ENCODE measurements around the gene RFESD.
"Not testable (repeated sequence)": the region's sequence is repeated elsewhere in the genome, so short reads cannot be mapped to it uniquely, and the experiment has no call there.

Gene RFESD

DNA sequence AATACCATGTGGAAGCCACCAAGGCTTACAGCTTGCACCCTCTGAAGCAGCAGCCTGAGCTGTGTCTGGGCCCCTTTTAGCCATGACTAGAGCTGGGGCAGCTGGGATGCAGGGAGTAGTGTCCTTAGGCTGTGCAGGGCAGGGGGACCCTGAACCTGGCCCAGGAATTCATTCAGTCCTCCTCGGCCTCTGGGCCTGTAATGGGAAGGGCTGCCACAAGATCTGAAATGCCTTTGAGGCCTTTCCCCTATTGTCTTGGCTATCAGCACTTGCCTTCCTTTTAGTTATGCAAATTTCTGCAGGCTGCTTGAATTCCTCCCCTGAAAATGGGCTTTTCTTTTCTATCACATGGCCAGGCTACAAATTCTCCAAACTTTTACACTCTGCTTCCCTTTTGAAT lies 17.6 kb upstream of the RFESD start:
- DNase-seq (ENCODE audit: low spot score), result no peak

DNA sequence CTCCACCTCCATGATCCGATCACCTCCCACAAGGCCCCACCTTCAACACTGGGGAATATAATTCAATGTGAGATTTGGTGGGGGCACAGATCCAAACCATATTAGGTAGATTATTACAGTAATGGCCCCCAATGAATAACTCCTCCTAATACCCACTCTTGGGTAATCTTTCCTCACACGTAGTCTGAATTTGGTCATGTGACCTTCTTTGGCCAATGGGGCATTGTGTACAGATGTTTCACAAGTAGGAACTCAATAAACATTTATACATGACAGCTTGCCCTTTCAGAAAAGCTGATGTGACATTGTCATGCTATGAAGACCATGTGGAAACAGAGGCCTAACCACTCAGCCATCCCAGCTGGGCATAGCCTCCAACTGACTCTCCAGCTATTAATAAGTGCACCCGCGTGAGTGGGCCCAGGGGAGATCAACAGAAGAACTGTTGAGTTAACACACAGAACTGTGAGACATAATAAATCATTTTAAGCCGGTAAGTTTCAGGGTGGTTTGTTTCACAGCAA lies 16.1 kb upstream of the RFESD start:
- no peak for DNase-seq (ENCODE audit: low spot score)

DNA sequence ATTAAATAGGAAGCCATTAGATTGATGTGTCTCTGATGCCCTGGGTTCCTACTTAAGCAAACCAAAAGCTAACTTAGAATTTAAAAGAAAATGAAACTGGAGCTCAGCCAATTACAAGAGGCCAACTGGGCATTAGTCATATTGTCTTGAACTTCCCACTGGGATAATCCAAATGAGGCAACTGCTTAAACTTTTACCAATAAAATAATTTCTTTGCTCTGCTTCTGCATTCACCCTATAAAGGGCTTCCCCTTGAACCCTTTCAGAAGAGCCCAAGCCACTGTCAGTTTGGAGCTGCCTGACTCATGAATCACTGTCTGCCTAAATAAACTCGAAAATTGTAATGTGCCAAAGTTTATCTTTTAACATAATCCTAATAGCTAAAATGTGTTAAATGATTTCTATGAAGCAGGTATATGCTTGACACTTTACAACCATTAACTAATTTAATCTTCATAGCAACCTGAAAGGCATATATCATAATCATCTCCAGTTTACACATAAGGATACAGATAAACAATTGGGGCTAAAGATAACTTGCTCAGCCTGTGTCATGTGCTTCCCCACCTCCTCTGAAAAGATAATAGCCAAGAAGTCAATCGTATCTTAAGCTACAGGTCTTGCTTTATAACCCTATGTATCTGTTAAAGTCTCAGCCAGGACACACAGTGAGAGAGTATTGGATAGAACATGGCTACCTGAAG lies 15.2 kb upstream of the RFESD start:
- peak; percentile 26 for DNase-seq (ENCODE audit: low spot score)

DNA sequence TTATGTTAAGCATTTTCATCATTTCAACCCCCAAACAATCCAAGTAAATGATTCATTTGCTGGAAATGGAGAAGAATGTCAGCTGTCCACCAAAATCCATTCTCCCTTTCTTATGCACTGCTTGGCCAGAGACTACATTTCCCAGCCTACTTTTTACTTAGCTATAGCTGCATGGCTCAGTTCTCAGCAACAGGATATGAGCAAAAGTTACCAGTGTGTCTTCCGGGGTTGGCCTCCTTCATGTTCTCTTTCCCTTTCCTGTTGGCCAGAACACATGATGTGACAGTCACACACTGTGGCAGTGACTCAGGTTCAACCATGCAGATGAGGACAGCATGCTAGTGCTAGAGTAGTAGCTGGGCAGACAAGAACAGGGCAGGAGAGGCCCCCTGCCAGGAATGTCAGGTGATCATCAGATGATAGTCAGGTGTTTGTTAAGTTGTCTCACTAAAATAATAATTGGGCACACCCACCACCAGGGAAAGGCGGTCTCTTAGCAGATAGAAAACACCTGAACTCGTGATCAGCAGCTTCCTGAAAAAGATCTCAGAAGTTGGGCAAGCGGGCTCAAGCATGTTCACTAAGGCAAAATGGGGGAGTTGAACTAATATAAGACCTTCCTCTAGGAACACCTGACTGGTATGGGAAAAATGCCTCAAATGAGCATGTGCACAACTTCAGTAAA lies 14.4 kb upstream of the RFESD start:
- DNase-seq (ENCODE audit: low spot score), result no peak

DNA sequence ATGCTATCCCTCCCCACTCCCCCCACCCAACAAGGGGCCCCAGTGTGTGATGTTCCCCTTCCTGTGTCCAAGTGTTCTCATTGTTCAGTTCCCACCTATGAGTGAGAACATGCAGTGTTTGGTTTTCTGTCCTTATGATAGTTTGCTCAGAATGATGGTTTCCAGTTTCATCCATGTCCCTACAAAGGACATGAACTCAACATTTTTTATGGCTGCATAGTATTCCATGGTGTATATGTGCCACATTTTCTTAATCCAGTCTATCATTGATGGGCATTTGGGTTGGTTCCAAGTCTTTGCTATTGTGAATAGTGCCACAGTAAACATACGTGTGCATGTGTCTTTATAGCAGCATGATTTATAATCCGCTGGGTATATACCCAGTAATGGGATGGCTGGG lies 13.6 kb upstream of the RFESD start:
- DNase-seq (ENCODE audit: low spot score), result not testable (repeated sequence)

DNA sequence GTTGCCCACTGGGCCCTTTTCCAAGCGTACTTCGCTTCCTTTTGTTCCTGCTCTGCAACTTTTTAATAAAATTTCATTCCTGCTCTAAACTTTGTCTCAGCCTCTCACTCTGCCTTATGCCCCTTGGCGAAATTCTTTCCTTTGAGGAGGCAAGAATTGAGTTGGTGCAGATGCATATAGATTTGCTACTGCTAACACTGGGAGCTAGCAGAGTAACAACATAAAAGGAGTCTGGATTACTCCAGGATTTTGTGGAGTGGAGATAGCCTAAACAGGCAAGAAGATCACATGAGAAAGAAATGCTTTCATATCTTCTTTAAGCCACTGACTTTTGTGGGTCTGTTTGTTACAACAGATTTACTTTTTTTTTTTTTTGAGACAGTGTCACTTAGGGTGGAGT lies 12.9 kb upstream of the RFESD start:
- DNase-seq (ENCODE audit: low spot score), result no peak

DNA sequence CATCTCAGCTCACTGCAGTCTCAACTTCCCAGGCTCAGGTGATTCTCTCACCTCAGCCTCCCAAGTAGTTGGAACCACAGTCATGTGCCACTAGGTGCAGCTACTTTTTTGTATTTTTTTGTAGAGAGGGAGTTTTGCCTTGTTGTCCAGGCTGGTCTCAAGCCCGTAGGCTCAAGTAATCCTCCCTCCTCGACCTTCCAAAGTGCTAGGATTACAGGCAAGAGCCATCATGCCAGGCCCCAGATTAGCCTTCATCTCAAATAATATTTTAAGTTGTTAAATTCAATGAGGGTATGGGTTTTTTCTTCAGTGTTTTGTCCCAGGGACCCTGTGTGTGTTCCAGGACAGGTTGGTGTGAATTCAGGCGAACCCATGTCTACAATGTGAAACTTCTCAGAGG lies 12.5 kb upstream of the RFESD start:
- DNase-seq (ENCODE audit: low spot score), result no peak

DNA sequence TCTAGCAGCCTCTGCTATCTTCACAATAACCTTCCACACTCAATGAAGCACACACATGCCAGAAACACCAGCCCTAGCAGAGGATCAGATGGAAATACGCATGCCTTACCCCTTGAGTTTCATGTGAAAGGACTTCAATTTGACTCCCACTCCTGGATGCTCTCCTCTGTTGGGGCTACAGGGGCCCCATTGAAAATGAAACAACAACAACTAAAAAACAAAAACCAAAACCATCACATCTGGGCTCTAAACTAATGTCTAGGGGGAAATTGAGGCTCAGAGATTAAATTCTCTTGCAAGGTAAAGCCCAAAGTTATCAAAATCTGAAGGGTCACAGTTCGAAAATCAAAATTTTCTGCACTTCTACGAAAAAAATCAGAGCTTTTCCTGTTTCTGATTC lies 7.9 kb upstream of the RFESD start:
- DNase-seq (ENCODE audit: low spot score), result no peak

DNA sequence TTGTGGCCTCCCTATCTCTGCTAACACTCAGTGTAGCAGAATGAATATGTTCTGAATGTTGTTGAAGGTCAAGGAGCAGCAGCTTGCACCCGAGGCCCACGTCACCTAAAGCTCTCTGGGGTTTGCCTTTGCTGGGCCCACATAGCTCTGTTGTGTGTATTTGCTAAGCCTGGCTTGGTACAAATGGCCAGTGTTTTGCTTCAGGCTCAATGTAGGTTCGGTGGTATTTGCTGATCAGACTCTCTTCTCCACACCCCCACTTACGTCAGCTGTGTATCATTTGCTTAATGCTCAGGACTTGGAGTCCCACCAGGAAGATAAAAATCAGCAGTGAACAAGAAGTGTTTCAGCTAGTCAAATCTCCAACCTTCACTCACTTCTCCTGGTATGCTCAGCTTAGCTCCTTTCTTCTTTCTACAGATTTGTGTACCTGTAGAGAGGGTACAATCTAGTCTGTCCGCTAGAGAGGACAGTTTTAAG lies 4.8 kb upstream of the RFESD start:
- DNase-seq (ENCODE audit: low spot score), result no peak

DNA sequence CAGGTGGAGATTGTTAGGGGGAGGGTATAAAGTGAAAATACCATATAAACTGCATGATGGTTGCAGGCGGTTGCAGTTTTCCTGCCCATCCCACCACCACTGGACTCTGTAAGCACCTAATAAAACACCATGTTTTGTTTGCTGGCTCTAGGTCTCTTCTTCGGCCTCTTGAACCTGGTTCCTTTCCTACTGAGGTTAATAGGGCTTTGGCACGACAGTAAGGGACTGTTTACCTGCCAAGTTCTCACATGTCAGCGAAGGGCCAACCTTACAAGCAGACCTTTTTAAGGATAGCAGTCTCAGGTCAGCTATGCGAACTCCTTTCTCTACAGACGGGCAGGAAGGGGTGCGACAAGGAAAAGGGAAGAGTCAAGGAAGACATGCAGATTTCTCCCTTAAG lies 3.4 kb upstream of the RFESD start:
- DNase-seq (ENCODE audit: low spot score), result no peak

DNA sequence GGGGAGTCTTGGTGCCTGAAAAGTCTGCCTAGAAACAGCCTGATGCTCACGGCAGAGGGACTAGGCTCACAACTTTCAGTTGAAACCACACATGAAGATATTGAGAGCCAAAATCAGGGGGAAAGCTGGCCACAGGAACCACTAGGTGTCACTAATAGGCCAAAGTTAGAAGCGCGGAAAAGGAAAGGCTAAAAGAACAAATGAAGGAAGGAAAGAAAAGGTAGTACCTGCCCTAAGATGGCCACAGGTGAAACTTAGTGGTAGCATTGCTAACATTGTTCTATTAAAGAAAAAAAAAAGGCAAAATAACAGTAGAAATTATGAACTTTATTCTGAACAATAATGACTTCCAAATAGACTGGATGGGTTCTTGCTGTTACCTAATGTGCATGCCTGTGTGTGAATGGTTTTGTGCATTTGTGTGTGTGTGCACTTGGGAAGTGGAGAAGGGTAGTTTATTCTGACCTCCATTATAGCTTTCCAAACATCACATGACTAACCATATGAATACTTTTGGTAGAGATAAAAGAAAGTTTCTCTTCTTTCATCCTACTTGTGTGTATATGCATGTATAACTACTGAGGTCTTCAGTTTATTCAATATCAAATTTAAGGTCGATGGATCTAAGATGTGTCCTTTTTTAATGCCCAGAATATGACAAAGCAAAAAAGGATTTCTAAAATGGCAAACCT lies 2.1 kb upstream of the RFESD start:
- peak; percentile 61 for DNase-seq (ENCODE audit: low spot score)

DNA sequence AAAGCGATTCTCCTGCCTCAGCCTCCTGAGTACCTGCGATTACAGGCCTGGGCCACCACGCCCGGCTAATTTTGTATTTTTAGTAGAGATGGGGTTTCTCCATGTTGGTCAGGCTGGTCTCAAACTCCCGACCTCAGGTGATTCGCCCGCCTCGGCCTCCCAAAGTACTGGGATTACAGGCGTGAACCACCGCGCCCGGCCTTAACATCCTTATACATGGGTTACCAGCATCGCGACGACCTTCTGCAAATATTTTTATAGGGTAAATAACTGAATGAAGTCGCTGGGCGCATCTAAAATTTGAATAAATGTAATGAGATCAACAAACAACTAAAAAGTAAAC lies 380 bp upstream of the RFESD start:
- not testable (repeated sequence) for DNase-seq (ENCODE audit: low spot score)

DNA sequence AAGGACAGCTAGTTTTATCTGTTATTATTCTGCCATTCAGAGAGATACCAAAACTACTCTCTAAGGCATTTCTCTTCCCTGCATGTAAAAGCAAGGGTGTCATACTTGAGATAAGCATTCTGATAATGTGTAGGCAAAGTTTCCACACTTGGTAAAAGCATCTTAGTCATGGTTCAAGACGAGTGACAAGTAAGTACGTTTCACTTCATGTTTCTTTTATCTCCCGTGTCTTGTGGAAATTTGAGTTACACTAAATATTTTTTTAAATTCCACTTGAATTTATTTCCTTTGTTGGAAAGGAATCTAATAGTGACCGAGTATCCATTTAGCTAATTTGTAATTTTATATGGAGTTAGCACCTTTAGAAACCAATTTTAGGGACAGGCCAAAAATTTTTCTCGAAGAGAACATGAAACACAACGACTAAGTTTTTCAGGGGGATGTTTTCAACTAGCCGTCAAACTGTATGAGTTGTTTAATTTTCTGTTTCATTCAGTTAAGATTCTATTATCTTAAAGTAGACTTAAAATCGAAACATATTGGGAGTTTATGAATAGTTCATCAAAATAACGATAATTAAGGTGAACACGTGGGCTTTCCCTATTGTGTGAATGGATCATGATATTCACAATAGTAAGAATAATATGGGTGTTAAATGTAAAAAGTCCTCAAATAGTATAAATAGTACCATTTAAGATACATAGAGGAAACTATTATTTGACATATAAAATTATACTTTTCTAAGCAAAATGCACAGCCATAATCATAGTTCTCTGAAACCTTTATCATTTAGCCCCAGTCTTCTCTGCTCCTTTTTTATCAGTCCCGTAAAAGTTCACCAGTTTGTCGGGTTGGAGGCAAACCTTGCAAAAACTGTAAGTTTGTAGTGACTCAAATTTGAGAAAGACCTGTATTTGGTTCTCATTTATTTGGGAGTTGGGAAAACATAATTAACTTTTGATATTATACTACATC lies 1.6 kb downstream of the RFESD start:
- peak; percentile 2 for DNase-seq (ENCODE audit: low spot score)

DNA sequence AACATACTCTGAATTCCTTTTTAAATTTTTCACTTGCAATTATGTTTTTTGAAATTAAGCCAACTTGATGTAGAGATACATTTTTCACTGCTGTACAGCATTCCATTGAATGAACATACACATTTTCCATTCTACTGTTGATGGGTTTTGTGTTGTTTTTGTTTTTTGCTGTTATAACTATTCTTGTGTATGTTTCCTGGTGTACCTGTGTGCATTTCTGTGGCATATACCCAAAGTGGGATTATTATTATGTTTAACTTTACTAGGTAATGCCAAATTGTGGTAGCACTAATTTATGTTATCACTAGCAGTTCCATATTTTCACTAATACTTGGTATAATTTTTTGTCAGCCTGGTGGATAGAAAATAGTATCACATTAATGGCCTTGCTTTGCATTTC lies 2.7 kb downstream of the RFESD start:
- DNase-seq (ENCODE audit: low spot score), result no peak

DNA sequence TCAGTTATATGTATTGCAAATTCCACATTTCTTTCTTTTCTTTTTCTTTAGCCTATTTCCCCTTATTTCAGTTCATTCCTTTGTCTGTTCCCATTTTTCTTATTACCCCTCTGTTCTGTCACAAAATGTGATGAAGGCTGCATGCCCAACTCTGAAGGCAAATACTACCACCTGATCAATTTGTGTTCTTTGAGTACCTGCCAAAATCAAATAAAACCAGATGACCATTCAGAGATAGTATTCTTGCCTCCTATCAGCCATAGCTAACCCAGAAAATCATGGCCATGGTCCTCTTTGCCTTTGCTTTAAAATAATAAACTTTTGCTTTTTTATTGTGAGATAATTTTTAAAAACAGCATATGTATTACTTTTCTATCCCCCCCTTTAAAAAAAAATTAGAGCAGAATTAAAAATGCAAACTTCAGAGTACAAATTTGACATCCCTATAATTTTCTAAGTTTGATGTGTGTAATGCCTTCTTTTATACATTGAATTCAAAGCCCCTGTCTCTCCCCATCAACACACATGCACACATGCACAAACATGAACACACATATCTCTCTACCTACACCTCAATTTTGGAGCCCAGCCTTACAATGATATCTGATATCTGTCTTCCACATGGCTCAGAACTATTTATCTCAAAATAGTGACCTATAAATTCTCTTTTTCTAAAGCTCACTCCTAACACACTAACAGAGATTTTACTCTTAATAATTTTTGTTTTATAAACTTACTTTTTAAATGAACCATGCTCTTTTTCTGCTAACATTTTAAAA lies 3.5 kb downstream of the RFESD start:
- no peak for DNase-seq (ENCODE audit: low spot score)

DNA sequence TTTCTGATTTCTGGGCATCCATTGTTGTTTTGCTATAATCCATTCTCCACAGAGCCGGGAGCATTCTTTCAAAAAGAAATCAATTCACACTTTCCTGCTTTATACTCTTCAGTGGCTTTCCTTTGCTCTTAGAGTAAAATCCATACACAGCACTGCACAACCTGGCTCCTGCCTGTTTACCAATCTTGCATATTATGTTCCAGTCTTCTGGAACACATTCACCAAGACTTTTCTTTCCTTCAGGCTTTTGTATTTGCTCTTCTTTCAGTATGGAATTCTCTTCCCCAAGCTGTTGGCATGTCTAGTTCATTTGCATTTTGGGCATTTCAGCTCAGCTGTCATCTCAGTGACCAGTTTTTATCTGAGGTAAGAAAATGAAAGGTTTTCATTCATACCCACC lies 6.3 kb downstream of the RFESD start:
- DNase-seq (ENCODE audit: low spot score), result no peak

DNA sequence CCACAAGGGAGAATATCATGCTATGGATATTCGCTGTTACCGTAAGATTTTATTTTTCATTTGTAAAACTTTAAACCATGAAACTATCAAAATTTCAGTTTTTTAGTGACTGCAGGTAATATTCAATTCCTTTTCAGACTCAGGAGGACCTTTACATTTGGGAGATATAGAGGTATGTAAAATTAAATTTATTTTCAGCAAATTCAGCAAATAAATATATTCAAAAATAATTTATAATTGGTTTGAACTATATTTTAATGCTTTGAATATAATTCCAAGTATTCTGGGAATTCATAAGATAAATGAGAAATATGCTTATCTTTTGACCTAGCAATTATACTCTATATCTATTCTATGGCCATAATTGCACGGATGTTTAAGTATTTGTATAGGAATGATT lies 7.6 kb downstream of the RFESD start:
- no peak for DNase-seq (ENCODE audit: low spot score)

DNA sequence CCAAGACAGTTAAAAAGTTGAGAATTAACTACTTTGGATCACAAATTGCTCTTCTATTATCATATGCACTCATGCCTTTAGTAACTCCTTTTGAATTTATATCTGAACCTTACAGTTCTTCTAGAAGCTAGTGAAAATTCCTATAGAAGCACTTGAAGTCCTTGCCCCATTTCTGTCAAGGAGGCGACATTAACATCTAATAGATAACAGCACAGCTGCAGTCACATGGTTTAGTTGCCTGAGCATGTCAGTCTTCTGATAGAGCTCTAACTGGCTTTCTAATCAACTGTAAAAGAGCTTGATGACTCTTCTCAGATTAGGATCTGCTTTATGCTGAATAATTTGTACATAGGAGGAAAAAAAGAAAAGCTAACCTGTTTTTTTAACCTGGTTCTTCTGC lies 9.0 kb downstream of the RFESD start:
- no peak for DNase-seq (ENCODE audit: low spot score)

DNA sequence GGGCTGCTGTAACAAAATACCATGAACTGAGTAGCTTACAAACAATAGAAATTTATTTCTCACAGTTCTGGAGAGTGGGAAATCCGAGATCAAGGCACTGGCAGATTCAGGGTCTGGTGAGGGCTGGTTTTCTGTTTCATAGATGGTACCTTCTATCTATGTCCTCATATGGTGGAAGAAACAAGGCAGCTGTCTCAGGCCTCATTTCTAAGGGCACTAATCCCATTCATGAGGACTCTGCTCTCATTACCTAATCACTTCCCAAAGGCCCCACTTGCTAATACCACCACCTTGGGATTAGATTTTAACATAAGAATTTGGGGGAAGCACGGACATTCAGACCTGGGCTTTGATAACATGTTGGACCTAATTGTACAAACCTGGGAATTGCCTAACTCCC lies 13.5 kb downstream of the RFESD start:
- DNase-seq (ENCODE audit: low spot score), result no peak

DNA sequence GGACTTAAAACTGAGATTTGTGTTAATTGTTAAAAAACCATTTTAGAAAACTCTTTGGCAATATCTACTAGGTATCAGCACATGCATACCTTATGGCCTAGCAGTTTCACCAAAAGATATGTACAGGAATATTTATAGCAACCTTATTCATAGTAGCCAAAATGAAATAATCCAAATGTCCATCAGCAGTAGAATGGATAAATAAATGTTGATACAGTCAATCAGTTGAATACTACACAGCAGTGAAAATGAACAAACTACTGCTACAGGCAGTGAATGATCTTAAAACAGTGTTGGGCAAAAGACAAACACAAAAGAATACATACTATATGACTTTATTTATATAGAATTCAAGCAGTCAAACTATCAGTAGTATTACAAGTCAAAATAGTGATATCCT lies 16.4 kb downstream of the RFESD start:
- no peak for DNase-seq (ENCODE audit: low spot score)

DNA sequence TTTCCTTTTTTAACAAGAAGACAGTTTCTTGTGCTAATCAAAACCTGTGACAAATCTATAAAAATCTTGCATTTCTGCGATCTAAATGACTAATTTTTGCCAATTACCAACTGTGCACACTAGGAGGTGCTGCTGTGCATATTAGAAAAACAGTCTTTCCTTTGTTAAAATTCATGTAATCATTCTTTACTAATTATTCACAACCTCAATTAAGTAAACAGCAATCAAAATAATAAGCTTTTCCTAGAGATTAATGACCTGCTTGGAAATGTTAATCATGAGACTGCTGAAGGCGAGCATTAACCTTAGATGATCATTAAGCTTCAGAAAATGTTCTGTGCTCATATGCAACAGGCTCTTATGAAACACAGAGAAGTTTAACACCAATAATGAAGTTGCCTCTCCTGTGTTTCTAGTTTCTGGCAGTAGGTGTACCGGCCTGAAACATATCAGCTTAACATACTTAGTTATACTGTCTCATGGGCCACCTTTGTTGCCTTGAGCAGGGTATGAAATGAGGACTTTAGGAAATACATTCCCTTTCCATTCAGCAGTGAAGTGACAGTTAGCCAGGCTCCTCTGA lies 17.7 kb downstream of the RFESD start:
- DNase-seq (ENCODE audit: low spot score), result peak; percentile 37

All from LoVo (cell line).